ENCODE measurements around the gene CCL4.
"Not testable (repeated sequence)": the region's sequence is repeated elsewhere in the genome, so short reads cannot be mapped to it uniquely, and the experiment has no call there.

CCL4 gene

DNA sequence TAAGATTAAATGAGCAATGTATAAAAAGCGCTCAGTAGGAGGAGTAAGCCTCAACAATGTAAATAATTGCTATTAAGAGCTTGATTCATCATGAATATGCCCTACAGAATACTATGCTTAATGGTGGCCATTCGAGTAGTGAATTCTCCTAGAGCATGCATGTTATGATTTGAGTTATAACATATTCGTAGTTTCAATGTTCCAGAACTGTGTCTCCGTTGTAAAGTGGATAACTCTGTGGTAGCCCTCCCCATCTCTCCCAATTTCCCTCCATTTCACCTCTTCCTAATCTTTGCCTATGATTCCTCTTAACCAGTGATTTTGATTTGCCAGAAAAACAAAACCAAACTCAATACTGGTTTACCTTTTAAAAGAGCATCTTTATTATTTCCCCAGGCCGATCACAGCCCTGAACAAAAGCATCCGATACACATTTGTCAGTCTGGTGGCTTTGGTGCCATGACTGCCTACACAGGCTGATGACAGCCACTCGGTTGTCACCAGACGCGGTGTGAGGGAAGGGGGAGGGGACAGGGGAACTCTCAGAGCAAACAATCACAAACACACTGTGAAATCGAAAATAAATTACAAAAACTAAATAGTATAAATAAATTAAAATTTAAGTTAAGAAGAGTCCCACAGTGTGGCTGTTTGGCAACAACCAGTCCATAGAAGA, 15.6 kb upstream of the CCL4 start:
- DNase-seq (ENCODE audit: low read depth in 2 of 2): not testable (repeated sequence)

DNA sequence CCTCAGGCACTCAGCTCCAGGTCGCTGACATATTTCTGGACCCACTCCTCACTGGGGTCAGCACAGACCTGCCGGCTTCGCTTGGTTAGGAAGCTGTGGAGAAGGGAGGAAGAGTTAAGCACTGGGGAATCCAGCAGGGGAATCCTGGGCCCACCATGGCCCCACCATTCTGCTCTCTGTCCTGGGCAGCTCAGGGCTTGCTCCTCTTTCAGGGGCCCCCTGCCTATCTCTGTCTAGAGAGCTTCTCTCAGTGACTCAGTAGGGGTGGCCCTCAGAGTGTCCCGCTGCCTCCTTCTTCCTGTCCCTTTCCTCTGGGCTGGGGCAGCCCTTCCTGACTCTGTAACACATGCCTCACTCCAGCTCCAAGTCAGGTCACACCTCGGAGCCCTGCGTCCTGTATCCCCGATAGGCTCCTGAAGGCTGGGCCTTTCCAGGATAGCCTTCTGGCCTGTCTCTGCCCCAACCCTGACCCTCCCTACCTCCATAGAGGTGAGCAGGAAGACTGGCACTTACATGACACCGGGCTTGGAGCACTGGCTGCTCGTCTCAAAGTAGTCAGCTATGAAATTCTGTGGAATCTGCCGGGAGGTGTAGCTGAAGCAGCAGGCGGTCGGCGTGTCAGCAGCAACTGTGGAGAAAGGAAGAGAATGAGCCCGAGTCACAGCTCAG, 14.8 kb upstream of the CCL4 start:
- no peak for DNase-seq (ENCODE audit: low read depth in 2 of 2)

DNA sequence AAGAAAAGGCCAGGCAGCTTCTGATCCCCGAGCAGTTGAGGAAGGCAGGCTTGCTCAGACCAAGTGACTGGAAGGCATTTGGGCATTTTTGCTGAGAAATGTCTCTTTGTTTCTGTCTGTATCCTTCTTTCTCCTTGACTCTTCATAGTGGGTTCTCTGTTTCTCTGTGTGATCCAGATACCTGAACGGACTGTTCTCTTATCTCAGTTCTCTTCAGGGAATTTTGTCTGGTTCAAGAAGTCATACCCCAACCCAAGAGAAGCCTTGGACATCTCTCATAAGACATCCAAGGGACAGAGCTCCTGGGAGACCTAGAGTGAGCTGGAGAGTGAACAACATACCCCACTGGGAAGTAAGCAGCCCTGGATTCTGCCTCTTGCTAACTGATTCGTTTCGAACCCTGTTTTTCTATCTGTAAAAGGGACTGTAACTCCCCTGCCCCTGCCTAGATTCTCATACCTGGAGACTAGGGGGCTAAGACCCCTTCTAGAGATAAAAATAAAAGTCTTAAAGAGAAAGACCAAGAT, 14.2 kb upstream of the CCL4 start:
- DNase-seq (ENCODE audit: low read depth in 2 of 2): no peak

DNA sequence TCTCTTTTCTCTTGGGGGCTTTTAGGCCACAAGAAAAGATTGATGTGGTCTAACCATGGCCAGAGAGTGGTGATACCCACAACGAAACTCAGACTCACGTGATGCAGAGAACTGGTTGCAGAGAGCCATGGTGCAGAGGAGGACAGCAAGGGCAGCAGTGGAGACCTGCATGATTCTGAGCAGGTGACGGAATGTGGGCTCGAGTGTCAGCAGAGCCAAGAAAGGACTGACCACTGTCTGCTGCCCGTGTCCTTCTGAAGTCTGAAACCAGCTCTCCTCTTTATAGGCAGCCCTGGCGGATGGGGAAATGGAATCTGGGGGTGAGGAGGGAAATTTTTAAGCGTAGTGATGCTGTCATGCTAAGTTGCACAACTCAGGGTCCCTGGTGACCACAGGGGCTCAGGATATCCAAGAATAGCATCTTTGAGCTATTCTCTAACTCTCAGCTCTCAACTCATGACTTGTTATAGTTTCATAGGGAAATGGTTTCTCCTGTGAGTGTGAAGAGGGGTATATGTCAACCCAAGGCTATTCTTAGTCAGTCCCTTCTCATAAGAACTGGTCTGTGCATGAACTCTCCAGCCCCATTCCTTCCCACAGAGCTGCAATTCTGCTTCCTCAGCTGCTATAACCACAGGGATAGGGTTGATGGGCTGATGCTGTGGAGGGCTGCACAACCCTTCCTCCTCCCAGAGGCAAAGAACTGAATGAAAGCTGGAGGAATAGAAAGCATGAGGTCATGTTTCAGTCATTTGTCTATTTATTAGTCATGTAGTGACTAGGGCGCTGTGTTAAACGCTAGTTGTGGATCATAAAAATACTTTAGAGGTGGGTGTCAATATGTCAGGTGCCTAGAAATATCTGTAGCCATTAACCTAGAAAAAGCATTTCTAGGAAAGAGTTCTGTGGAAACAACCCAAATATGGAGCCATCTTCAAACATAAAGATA, 13.5 kb upstream of the CCL4 start, which contains the start of gene CCL3:
CCL3 (minus strand) TSS at position 256 of the 949 bp plus-strand sequence; CDS start at position 171, 85 bp downstream.
- DNase-seq (ENCODE audit: low read depth in 2 of 2): no peak

DNA sequence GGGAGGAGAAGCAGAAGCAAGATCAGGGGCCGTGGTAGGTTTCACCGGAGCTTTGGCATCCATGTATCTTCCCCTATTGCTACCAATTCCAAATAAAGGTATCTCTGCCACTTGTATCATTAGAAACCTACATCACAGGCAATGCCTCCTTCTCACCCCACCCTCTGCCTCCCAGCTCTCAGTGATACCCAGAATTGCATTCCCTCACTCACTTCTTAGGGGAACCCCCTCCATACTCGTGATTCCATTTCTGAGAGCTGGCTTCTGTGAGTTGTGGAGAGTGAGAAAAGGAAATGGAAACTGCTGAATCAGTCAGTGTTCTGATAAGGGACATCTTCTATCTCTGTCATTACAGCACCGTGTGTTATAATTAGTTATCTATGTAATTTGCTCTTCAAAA, 11.4 kb upstream of the CCL4 start:
- no peak for DNase-seq (ENCODE audit: low read depth in 2 of 2)

DNA sequence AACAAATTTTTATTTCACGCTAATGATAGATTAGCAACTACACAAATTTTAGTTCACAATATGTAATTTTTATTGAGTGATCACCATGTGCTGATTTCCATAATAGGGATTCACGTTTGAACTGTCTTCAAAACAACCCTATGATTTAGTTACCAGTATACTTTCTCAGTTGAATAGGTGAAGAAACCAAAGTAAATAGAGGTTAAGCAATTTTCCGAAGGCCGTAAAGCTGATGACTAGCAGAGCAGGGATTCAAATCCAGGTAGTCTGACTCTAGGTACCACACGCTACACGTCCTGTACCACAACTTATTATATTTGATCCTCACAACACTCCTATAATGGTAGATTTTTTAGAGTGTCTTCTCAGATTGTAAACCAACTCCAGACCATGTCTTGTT, 10.9 kb upstream of the CCL4 start:
- not testable (repeated sequence) for DNase-seq (ENCODE audit: low read depth in 2 of 2)

DNA sequence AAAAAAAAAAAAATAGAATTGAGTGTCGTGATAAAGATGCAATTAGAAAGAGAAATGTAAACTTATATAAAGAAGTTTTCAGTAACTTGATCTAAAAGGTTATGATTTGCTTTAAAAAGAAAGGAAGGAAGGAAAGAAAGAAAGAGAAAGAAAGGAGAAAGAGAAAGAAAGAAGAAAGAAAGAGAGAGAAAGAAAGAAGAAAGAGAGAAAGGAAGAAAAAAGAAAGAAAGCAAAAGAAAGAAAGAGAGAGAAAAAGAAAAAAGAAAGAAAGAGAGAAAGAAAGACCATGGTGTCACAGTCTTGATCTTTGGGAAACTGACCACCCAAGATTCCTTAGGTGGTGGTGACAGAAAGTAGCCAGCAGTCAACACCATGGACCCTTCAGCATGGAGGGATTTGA, 9.4 kb upstream of the CCL4 start:
- DNase-seq (ENCODE audit: low read depth in 2 of 2): no peak

DNA sequence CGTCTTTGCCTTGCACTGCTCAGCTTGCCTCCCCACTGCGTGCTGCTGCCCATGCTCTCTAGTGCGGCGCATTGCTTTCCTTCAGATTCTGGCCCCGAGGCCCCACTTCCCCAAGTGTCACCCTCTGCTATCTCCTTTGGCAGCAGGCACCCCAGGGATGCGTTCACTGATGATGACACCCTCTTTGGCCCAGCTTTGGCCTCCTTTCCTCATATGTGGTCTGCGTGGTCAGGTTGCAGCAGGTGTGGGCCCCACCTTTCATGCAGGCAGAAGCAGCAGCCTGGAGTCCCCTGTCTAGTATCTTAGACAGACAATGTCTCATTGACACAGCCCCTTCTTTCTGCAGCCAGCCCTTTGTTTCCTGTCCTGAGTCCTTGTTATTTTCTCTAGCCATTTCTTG, 8.9 kb upstream of the CCL4 start:
- no peak for DNase-seq (ENCODE audit: low read depth in 2 of 2)

DNA sequence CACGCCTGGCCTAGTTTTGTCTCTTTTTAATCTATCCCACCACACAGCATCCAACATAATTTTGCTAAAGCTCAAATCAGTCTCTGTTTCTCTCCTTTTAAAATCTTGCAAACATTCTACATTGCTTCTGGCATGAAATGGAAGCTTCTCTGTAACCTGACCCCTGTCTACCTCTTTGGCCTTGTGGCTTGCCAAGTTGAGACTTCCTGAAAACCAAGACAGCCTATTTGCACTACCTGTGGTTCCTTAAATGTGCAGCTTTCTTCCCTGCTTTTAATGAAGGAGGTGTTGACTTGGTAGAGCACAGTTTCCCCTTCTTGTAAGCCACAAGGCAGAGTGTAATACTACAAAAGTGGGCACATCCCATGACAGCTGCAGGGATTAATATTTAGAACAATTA, 7.6 kb upstream of the CCL4 start:
- no peak for DNase-seq (ENCODE audit: low read depth in 2 of 2)

DNA sequence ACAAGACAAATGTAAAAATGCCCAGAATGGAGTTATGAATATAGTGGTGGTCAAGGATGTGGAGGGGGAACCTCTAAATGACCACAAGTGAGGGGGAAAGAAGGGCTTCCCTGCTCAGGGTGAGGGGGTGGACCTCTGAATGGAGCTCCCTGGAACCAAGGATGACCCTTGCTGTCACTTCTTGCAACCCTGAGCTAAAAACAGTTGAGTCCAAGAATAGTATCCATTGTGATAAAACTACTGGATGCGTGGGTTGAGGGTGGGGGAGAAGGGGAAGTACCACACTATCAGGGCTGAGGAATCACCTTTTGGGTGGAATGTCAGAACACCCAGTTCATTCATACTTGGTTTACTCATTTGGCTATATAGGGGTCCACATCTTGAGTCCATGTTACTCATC, 4.6 kb upstream of the CCL4 start:
- DNase-seq (ENCODE audit: low read depth in 2 of 2): not testable (repeated sequence)

DNA sequence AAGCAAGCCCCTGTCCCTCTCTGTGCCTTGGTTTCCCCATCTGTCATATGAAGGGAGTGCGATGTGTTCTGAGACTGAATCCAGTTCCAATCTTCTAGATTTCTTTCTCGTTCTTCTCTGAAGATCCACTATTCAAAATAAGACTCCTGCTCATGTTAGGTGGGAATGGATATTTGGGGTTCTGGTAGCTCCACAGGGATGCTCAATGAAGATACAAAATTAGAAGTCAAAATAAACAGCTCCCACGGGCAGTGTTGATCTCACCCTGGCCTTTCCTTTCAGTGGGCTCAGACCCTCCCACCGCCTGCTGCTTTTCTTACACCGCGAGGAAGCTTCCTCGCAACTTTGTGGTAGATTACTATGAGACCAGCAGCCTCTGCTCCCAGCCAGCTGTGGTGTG, 619 bp downstream of the CCL4 start:
- not testable (repeated sequence) for DNase-seq (ENCODE audit: low read depth in 2 of 2)

DNA sequence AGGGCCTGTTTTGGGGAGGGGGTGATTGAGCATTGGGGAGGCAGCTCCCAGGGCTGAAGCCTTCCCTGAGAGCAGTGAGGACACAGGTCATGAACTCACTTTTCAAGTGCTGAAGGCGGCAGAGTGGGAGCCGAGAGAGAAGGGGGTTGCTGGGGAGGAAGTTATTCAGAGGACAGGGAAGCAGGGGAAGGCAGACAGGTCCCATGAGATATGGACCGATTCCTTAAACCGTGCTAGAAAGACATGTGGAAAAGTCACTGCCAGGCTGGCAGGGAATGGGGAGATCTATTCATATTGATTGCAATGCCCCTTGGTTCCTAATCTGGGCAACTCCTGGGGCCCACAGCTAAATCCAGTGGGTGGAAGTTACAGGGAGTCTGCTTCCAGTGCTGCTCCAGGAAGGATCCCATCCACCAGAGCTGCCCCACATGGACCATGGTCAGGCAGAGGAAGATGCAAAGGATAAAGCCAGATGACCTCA, 1.1 kb downstream of the CCL4 start:
- DNase-seq (ENCODE audit: low read depth in 2 of 2): no peak

DNA sequence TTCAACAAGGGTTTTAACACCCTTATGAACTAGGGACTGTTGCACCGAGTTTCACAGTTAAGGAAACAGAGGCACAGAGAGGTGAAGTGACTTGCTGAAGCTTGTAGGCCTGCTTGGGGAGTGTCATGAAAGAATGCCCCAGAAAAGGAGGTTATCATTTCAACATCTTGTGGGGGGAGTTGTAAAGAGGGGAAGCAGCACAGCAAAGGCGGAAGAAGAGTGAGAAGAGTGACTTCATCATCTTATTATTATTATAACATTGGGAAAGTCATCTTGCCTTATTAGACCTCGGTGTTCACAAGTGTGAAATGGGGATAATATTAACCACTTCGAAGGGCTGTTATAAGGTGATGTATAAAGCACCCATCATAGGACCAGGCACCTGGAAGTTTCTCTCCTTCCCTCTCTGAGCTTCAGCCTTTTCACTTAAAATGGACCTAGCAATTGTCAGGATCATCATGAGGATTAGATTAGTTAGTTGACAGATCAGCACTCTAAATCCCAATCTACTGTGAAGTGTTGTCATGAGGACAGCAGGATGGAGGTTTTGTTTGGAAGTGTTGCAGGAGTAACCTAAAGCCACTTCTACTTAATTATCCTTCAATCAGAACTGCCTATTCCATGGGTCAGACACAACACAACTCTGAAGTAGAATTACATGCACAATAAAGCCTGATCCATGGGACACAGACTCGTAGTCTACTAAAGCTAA, 2.3 kb downstream of the CCL4 start:
- no peak for DNase-seq (ENCODE audit: low read depth in 2 of 2)

DNA sequence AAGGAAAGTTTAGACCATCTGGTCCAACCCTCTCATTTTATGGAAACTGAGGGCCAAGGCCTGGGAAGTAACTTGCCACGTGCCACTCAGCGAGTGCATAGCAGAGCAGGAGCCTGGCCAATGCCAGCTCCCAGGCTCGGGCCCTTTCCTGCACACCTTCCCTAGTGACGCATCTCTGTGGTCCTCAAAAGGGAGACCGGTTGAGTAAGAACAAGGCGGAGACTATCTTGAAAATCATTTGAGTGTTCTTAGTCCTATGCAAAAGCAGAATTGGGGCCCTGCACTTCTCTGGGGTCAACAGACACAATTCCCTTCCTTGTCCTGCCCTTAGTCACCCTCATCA, 2.8 kb downstream of the CCL4 start:
- DNase-seq (ENCODE audit: low read depth in 2 of 2): no peak

DNA sequence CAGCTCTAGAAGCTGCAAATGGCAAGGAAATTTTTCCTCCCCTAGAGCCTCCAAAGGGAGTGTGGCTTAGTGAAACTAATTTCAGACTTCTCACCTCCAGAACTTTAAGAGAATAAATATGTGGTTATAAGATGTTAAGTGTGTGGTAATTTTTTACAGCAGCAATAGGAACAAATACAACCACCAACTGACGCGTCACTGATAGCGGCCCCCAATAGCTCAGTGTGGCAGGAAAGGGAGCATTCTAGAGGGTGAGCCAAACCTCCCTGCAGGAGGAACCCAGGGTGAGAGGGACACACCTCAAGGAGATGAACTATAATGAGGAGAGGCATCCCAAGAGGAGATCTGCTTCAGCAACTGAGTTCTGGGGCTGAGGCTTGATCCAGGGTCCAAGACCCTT, 4.0 kb downstream of the CCL4 start:
- DNase-seq (ENCODE audit: low read depth in 2 of 2): no peak

DNA sequence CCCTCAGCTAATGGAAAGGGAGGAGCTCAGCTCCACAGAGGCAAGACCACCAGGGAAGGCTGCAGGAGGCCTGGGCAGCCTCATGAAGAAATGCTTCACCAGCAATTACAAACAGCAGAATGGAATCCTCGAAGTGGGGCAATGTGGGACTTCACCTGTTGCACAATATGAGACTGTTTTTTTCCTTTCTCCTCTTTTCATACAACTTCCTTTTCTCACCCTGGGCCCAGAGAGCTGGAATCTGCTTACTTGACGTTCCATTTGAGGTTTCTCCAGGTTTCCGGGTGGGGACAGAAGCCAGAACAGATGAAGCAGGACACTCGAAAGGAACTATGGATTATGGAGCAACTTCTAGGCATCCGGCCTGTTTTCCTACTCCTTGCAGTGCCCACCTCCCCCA, 4.6 kb downstream of the CCL4 start:
- DNase-seq (ENCODE audit: low read depth in 2 of 2): not testable (repeated sequence)

DNA sequence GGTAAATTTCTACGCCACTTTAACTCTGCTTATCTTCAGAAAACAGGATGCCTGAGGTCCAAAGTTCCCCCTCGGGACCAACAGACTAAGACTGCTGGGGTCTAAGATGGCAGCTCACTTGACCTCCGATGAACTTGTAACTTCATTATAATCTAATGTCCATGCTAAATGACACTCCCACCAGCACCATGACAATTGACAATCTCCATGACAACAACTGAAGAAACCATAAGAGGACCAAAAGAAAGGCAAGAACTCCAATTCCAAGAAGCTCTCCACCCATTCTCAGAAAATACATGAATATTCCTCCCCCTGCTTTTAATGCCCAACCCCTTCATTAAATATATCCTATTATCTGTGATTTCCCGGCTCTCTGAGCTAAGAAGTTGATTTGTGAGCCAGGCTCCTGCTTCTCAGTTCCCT, 7.5 kb downstream of the CCL4 start:
- DNase-seq (ENCODE audit: low read depth in 2 of 2): no peak

DNA sequence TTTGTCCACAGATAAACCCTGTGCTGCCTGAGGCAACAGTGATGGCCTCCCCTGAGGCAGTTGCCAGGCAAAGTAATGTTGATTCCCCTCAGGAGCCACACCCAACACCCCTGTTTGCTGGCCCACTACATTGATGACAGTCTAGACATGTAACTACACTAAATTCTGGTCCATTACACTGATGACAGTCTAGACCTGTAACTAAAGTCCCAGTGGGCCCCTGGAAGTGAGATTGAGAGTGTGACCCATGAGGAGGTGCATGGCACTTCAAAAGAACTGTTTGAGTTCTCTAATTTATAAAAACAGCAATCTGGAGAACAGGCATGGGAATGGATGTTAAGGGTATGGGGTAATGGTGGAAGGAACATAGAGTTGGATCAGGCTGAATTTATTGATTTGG, 8.9 kb downstream of the CCL4 start:
- DNase-seq (ENCODE audit: low read depth in 2 of 2): no peak

DNA sequence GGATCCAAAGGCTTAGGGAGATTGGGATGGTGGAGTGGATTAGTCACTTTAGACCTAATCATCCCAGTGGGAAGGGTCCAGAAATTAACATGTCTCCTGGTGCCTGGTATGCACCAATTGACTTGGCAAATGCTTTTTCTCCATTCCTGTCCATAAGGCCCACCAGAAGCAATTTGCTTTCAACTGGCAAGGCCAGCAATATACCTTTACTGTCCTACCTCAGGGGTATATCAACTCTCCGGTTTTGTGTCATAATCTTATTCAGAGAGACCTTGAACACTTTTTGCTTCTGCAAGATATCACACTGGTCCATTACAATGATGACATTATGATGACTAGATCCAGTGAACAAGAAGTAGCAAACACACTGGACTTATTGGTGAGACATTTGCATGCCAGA, 9.5 kb downstream of the CCL4 start:
- not testable (repeated sequence) for DNase-seq (ENCODE audit: low read depth in 2 of 2)

DNA sequence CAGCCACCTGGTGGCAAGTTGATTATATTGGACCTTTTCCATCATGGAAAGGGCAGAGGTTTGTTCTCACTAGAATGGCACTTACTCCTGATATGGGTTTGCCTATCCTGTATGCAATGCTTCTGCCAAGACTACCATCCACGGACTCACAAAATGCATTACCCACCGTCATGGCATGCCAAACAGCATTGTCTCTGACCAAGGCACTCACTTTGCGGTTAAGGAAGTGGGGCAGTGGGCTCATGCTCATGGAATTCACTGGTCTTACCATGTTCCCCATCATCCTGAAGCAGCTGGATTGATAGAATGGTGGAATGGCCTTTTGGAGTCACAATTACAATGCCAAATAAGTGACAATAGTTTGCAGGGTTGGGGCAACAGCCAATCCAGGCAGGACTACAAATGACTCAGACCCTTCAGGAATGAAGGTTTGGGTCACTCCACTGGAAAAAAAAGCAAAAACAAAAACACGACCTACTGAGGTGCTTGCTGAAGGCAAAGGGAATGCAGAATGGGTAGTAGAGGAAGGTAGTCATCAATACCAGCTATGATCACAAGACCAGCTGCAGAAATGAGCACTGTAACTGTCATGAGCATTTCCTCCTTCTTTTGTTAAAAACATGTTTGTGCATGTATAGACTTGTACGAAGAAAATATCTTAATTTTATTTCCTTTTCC, 11.5 kb downstream of the CCL4 start:
- DNase-seq (ENCODE audit: low read depth in 2 of 2): not testable (repeated sequence)

DNA sequence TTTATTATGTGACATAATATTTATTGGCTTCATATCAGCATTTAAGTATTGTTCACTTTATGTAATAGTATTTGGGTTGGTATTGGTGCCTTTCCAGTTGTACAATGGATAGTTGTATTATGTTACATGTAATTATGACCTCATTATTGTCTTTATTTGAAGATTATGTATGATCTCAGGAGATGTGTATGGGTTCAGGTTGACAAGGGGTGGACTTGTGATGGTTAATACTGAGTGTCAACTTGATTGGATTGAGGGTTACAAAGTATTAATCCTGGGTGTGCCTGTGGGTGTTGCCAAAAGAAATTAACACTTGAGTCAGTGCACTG, 12.0 kb downstream of the CCL4 start:
- DNase-seq (ENCODE audit: low read depth in 2 of 2): not testable (repeated sequence)

All from fibroblast of skin of left biceps (primary cell).